Stimulated activated CD8-positive, alpha-beta memory T cell treated with anti-CD3 and anti-CD28 coated beads, Interleukin-15, amount 100 ng/mL, for 24 hours (primary cell): Measurements from ENCODE around the gene CACNA2D2.

Source experiments
- DNase-seq: peaks from one replicate; pipeline ENCODE4 v3.0.0-alpha.2; 2020; ENCODE audit warnings: low read depth

Gene CACNA2D2

DNA sequence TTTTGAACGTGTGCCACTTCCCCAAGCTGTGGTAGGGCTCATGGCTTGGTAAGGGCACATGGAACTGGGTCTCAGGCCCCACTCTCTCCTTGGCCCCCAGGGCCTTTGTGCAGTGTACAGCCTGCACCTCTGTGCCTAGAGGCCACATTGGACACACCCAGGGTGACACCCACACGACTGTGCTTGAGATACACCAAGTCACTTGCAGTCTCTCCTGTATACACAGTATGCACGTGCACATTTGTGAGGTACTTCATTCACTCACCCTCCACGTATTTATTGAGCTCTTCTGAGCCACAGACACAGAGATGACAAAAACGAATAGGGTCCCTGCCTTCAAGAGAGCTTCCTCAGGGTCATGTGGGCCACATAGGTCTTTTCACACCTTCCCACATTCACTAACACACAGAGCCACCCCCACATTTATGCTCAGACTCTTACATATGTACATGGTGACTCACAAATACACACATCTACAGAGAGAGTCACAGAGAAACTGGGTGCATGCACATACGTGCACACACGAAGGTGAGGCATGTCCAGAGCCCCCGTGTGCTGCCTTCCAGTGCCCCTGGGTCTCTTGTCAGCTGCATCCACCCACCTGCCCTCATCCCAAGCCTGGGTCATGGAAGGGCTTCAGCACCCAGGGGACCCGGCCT is 134.3 kb downstream of the CACNA2D2 start:
- DNase-seq: no peak

DNA sequence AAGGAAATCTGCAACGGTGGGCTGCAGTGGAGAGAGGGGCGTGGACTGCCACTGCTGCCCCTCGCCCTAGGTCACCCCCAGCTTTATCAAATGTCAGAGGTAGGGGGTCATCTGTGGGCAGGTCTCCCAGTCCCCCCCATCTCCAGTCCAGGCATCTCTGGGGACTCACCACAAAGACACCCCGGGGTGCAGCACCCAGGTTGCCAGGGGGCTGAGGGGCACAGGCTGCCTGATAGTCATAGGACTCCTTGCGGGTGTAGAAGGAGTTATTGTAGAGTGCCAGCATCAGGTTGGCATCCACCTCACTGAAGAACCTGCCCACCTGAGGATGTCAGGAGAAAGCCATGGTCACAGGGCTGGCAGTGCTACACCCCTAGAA is 137.6 kb downstream of the CACNA2D2 start:
- no peak for DNase-seq

DNA sequence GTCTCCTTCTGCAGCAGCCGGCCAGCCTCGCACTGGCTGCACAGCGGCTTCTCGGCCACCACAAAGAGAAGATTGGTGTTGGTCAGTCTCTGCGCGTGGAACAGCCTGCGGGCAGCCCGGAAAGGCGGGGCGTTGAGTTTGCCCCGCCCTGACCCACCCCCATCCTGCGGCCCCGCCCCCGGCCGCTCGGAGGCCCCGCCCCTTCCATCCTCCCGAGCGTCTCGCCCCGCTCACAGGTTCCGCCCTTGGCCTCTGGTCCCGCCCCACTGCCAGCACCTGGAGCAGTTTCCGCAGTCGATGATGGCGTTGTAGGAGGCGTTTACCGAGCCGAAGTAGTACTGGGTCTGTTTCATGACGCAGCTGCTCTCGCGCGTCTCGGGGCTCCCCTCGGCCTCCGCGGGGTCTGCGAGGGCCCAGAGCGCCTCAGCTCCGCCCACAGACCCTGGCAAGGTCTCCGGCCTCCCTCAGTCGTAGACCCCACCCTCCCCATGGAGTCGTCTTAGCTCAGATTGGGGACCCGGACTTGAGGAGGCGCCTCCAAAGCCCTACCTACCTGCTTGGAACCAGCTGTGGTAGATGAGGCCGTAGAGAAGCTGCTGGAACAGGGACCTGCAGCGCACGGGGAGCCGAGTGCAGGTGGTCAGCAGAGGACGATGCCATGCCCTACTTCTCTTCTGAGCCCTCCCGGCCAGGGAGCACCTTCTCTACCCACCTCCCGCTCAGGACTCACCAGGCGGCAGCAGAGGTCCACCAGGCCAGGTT is 138.2 kb downstream of the CACNA2D2 start:
- DNase-seq: peak; percentile 79

DNA sequence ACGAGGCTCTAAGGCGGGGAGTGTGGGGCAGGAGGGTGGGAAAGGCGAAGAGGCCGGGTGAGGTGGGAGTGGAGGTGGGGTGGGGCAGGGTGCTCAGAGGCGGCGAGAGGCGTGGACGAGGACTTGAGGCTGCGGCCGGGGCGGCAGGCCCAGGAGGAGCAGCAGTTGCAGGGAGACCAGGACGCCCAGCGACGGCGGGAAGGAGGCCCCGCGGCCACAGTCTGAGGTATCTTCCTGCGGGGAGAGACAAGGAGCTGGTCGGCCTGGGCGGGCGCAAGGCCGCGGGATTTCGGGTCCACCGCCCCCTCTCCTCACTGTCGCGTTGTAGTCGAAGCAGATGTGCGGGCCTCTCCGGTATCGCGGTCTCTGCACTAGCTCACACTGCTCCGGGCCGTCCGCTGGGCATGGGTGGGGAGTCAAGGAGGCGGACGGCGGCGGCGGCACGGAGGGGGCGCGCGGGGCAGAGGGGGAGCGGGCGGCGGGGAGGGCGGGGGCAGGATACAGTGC is 138.8 kb downstream of the CACNA2D2 start:
- no peak for DNase-seq

DNA sequence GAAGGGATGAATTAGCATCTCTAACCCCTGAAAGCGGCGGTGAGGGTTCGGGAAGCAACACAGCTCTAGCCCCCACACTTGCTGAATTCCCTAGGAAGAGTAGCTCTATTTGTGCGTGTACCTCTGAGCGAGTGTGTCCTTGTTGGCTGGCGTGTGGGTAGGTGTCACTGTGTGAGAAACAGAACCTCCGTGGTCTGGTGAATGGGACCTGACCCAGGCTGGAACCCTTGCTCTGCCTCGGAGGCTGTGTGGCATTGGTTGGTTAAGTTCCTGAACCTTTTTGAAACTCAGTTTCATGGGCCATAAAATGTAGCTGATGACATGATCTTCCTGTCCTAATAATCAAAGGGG is 143.7 kb downstream of the CACNA2D2 start:
- no peak for DNase-seq

DNA sequence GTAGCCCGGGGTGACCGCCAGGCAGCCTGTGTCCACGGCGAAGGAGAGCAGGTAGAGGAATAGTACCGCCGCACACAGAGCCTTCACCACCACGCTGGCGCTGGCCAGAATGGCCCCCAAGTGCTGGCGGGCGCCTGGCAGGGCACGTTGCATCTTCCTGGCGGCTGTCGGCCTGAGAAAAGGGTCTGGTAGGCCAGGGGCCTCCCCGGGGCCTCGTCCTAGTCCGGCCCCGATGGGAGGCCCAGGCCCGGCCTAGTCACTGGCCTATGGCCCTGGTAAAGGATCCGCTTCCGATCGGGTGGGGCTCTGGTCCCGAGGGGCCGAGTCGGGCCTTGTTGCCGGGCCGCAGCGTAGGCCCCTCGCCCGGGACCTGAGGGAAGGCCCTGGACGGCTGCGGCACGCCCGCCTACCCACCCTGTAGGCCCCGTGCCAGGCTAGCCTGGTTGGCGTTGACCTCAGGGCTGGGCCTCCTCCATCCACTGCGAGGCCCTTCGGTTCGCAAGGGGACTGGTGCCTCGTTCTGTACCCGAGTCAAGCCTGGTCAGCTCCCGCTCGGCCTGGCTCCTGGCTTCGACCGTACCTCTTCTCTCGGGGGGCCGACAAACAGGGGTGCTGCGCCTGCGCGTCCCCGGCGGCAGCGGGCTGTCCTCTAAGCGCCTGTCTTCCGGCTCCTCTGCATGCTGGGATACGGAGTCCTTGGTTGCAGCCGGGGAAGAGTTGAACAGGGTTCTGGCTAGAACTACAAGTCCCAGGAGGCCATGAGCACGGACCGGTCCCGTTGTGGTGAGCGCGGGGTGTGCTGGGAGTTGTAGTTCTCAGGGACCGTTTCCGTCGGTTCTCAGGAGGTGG is 144.3 kb downstream of the CACNA2D2 start, which contains the start of gene TMEM115:
TSS of gene TMEM115 (minus strand) at position 611 of the 849 bp plus-strand sequence. CDS start at position 153, 458 bp downstream.
- DNase-seq: peak; percentile 77

DNA sequence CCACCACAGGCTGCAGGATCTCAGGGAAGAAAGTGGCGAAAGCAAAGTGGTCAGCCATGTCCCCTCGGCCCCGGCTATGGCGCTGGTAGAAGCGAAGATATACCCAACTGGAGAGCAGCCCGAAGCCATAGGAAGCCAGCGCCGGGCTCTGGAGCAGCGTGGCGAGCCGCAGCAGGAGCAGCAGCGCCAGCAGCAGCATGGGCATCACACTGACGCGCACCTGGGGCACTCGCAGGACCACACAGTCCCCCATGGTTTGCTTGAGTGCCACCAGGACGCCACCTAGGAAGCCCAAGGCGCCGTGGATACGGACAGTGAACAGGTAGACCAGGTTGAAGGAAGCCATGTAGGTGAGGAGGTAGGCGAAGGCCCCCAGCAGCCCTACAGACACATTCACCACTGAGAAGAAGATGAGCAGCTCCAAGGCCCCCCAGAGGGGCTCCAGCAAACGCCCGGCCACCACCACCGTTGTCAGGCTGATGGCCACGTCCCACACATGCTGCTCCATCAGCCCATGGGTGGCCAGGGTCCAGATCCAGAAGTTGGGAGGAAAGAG is 145.0 kb downstream of the CACNA2D2 start:
- DNase-seq: no peak

DNA sequence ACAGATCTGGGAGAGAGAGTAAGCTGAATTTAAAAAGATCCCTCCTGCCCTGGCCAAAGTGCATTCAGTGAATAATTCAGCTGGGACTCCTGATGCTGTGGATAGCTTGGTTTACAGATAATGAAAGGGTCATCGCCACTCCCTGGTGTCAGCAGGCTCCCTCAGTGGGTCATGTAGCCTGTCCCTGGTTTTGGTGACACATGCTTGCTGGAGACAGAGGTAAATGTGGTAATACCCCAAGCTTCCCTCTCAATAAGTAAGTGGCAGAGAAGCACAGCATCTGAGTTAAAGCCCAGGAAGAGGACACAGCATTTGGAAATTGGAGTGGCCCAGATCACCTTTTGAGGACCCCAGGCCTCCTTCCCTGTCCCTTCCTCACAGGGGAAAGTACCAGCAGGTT is 146.0 kb downstream of the CACNA2D2 start:
- no peak for DNase-seq

DNA sequence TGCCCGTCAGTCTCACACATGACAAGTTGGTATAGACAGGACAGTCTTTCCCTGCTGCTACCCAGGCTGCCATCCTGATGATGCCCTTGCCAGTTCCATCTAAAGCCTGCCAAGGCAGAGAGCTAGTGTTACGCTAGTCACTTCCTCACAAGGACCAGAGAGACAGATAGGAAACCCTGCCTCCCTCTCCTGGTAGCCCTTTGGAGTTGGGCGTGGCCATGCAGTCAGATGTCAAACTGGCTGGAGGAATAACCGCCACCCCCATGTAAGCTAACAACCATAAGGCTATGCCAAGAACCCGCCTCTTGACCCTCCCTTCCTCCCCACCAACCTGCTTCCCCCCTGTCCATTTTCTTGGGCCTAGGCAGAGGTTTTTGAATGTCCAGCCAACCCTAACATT is 146.9 kb downstream of the CACNA2D2 start:
- DNase-seq: no peak

DNA sequence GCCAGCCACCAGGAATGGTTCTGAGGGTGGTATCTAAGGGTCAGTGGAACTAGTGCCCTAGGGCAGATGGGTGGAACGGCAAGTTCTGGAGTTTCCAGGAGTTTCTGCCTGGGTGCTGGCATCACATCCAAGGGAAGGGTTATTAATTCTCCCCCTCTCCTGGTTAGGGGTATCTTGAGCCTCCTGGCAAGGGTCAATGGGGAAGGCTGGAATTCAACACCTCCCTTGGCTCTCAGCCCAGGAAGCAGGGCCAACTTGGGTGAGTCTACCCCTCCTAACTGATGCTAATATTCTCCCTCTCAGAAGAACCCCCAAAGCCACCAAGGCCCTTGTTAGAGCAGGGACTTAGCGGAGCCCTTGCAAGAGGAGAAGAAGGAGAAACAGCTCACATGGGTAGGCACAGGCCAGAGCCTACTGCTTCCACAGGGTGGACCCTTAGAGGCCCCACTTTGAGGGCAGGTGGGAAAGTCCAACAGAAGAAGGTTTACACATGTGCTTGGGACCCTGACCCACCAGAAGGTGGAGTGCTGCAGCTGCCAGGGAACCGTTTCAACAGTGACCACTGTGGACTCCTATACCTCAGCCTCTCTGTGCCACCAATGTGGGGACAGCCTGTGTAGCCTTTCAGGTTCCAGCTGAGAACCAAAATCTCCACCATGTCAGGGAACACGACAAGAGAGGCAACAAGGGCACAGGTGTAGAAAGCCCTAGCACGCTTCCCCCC is 147.4 kb downstream of the CACNA2D2 start:
- no peak for DNase-seq

DNA sequence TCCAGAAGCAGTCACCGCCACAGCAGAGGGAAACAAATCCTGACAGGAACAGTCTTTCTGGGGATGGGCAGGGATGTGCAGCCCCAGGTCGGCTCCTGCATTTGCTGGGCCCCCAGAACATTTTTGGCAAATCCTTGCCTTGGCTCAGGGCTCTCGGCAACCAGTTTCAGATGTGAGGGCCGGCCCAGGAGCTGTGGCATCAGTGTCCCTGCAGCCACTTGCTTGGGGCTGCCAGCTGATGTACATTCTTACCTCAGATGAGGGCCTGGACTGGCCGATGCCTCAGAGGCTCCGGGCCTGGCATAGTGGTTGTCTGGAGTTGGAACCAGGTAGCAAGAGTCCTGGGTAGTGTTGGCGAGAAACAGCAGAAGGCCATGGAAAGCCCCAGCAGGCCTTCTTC is 148.6 kb downstream of the CACNA2D2 start:
- DNase-seq: no peak

DNA sequence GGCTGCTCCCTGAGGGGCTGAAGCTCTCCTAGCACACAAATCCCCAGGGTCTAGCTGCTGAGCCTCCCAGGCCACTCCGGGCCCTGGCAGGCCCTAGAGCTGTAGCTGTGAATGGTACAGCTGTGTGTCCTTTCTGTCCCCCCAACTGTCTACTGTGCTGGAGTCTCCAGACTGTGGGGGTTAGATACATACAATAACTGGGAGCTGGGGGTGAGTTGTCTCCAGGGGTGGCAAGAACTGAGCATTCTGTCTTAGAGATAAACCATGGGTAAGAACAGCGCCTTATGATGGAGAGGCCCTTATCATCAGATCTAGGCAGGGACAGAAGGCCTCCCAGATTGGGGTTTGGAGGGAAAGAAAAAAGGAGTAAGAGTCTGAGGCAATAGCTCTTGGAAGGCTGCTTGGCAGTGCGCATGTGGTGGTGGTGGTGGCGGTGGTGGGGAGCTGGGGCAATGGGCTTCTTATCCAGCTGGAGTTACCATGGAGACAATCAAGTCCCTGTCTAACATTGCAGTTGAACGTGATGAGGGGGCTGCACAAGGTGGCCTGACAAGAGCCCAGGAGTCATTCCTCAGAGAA is 149.2 kb downstream of the CACNA2D2 start:
- no peak for DNase-seq

DNA sequence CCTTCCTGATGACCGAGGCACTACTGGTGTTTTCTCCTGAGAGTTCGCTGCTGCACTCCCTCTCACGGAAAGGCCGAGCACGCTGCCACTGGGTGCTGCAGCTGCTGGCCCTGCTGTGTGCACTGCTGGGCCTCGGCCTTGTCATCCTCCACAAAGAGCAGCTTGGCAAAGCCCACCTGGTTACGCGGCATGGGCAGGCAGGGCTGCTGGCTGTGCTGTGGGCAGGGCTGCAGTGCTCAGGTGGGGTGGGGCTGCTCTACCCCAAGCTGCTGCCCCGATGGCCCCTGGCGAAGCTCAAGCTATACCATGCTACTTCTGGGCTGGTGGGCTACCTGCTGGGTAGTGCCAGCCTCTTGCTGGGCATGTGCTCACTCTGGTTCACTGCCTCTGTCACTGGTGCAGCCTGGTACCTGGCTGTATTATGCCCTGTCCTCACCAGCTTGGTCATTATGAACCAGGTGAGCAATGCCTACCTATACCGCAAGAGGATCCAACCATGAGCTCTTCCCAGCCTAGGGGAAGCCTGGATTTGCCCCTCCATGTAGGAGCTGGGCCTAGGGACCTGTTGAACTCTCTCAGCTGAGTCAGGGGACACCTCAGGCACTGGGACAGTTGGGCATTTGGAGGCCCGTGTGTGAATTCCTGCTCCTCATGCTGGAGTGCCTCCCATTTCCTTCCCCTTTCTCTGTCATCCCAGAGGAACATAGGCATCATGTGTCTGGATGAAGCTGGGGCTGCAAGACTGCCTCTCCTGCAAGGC is 150.0 kb downstream of the CACNA2D2 start:
- DNase-seq: no peak

DNA sequence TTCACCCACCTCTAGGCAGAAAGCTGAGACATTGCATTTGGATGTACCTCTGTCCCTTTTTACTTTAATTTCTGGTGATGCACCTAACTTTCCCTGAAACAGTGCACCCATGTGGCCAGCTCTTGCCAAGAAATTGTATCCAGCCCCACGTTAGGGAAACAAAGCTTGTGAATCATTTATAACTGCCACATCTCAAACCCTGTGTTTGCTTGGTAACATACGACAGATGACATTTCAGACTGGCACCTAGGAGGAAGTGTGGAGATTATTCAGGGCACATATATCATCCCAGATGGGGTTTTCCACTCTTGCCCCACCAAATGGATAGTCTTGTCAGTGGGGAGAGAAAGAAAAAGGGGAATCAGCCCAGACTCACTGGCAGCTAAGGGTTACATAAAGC is 150.7 kb downstream of the CACNA2D2 start:
- DNase-seq: no peak

DNA sequence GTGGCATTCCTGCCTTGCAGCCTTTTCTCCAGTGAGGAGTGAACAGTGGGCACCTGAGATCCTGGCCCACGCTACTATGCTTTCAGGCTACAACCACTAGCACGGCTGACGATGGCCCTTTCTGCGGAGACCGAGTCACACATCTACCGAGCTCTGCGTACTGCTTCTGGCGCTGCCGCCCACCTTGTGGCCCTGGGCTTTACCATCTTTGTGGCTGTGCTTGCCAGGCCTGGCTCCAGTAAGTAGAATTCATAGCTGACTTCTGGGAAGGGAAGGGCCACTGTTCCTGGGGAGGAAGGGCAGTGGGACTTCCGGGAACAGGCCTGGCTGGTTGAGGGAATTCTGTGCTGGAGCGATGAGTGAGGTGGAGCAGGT is 152.1 kb downstream of the CACNA2D2 start:
- DNase-seq: no peak

DNA sequence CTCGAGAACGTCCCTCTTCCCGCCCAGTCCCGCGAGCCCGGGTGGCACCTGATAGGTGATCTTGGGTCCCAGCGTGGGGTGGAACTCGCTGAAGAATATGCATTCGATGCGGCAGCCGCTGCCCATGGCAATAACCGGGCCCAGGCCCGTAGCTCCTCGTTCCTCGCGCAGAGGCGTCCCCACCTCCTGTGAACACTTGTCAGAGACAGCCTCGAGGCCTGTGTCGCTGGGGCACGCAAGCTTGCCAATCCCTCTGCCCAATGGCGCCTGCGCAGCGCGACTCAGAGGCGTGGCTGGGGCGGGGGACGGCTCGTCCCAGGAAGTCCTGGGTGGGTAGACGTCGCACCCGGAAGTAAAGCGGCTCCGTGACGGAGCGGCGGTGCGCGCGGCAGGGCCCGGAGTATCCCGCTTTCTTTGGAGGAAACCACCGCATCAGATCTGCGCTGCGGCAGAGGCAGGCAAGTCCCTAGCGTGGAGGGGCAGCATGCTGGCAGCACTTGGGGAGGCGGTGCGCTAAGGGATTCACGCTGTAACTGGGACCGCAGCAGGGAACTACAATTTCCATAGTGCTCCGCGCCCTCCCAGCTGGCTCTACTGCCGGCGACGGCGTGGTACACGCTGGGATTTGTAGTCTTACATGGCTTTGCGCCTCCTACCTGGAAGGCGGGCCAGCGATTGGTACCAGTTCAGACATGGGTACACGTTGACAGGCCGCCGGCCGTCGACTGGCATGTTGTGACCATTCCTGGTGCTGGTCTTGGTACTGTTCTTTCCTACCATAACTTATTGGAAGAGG is 152.7 kb downstream of the CACNA2D2 start, which contains the start of the genes CYB561D2 and NPRL2:
TSS of gene CYB561D2 (plus strand) at position 336 of the 796 bp plus-strand sequence. CDS start 572 bp downstream, outside the sequence.
TSS of gene NPRL2 (minus strand) at position 249 of the 796 bp plus-strand sequence. CDS start at position 126, 123 bp downstream.
- DNase-seq: peak; percentile 98

DNA sequence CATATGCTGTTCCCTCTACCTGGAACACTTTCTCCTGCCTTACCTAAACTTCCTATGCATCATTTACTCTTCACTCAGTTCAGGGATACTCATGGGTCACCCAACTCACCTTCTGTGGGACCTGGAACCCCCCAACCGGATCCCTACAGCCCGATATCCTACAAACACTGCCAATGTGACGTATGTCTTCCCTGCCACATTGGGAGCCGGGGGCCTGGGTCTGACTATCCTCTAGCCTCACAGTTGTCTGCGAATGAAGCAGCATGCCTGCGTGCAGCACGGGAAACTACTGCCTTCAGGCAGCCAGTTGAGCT is 153.3 kb downstream of the CACNA2D2 start:
- DNase-seq: no peak

DNA sequence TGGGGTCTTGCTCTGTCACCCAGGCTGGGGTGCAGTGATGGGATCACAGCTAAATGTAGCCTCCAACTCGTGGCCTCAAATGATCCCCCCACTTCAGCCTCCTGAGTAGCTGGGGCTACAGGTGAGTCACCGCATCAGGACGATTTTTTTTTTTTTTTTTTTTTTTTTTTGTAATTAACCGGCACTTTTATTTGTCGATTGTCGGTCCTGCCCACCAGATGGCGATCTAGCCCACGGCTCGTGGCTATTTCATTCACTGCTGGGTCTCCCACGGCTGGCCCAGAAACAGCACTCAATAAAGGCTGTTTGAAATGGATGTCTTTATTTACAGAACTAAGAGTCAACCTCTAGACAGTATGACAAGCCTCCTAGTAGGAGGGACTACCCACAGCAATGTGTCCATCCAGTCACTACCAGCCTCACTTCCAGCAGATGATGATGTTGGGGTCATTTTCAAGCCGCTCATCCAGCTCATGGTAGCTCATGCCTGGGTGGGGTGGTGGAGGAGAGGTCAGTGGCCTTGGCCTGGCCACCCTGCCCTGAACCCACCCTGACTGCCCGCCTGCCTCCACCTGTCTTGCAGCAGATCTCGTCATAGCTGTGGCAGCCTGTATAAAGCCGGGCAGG is 156.1 kb downstream of the CACNA2D2 start:
- no peak for DNase-seq

DNA sequence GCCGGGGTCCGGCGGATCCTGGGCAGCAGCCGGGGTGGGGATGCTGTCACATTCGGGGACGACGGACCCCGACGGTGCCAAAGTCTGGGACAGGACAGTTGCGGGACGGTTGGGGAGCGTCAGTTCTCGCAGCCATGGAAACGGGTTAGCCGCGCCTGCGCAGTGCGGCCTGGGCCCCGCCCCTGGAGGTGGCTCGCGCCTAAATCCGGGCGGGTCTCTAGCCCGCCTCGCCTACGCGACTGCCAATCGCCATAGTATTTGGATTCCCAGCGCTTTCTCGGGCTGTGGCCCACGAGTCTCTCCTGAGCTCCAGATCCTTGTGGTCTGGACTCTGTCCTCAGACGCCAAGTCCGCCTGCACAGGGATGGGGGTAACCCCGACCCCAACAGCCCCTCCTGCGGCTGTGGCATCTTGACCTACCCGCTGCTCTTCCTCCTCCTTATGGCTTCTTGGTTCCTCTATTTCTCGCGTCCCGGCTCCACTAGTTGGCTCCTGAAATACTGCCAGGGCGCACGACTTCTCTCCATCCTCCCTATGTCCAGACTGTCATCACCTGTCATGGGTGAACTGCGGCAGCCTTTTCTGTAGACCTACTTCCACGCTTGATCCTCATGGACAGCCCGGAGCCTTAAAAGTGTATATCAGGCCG is 157.7 kb downstream of the CACNA2D2 start, which contains the start of gene ZMYND10:
TSS of gene ZMYND10 (minus strand) at position 147 of the 649 bp plus-strand sequence. CDS start 153 bp downstream, outside the sequence.
- DNase-seq: no peak
